ENCODE results near the gene PGAM5. TPM values are rescaled to one million over a fixed set of nuclear protein-coding genes. Genes with fewer than 3 reads are reported as not detected.

The PGAM5 gene
- total RNA-seq, 1 experiment from 2014 or later = 112 TPM

DNA sequence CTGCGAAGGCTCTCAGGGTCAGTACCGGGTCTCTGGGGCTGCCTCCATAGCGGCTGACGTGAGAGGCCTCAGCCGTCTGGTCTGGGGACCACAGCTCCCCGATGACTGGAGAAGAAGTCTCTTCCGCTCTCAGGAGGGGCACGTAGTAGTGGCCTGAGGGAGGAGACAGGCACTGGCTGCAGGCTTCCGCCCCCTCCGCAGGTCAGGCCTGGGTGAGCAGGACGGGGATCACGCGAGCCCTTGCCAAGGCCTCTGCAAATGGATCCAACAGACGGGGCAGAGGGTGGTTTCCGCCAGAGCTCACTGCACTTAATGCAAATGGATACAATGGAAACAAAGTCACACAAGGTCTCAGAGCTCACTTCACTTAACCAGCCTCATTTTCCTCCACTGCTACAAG, 26.3 kb downstream of the PGAM5 start:
- Mint-ChIP-seq H3K9me3 (no peaks in the 10 kb centered on the region), H3K27me3 (ENCODE audit: low read depth) (no peaks in the 10 kb centered on the region), H3K27ac (peak overlapping the region in 1 of 3 experiments; percentile 73; a peak in 1 of 7 replicates), H3K4me3 (no peak overlapping the region), H3K4me1 (no peaks in the 10 kb centered on the region), H3K36me3 (ENCODE audit: insufficient read depth in 1 of 3, low read depth in 3 of 3) (peaks cover 67 to 96% (median 93%) of the 10 kb centered on the region in 3 experiments)
- H2AK5ac ChIP-seq (ENCODE audit: insufficient read length, low read length) = no peak overlapping the region
- no peak overlapping the region for H4K91ac ChIP-seq (ENCODE audit: insufficient read length, low read depth, low read length)
- DNase-seq = no peak
- H2BK120ac ChIP-seq (ENCODE audit: low read depth, low read length, poor library complexity, severe bottlenecking) = no peak overlapping the region
- no peaks in the 10 kb centered on the region for H4K20me1 ChIP-seq (ENCODE audit: control insufficient read depth, insufficient read depth, insufficient read length)
- no peak overlapping the region for H3K9ac ChIP-seq (ENCODE audit: extremely low read depth, insufficient read length, low read length)
- H2BK5ac ChIP-seq (ENCODE audit: insufficient read length, low read length) = no peak overlapping the region
- H3K4ac ChIP-seq (ENCODE audit: low read depth, low read length) = no peak overlapping the region
- no peaks in the 10 kb centered on the region for H3K9me3 ChIP-seq (ENCODE audit: control insufficient read depth, low read depth, low read length)
- no peaks in the 10 kb centered on the region for H3K23me2 ChIP-seq (ENCODE audit: insufficient read length, low read depth, low read length, poor library complexity, severe bottlenecking)
- no peak overlapping the region for H3K56ac ChIP-seq (ENCODE audit: insufficient read length, low read depth, low read length)
- TF ChIP-seq, protein P1, sequence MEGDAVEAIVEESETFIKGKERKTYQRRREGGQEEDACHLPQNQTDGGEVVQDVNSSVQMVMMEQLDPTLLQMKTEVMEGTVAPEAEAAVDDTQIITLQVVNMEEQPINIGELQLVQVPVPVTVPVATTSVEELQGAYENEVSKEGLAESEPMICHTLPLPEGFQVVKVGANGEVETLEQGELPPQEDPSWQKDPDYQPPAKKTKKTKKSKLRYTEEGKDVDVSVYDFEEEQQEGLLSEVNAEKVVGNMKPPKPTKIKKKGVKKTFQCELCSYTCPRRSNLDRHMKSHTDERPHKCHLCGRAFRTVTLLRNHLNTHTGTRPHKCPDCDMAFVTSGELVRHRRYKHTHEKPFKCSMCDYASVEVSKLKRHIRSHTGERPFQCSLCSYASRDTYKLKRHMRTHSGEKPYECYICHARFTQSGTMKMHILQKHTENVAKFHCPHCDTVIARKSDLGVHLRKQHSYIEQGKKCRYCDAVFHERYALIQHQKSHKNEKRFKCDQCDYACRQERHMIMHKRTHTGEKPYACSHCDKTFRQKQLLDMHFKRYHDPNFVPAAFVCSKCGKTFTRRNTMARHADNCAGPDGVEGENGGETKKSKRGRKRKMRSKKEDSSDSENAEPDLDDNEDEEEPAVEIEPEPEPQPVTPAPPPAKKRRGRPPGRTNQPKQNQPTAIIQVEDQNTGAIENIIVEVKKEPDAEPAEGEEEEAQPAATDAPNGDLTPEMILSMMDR (conservative IDR thresholded peaks at IDR 0.05) = no peak
- no peak overlapping the region for H3K27ac ChIP-seq (ENCODE audit: insufficient read length, low read depth, low read length)
- WGBS (ENCODE audit: extremely low coverage, insufficient read length, low lambda C conversion rate) = no CpG with 5 or more reads among the region's 15 CpGs
- H3K4me1 ChIP-seq (ENCODE audit: insufficient read depth, low read length) = no peaks in the 10 kb centered on the region
- H2AFZ ChIP-seq (ENCODE audit: low read length) = no peak overlapping the region
- H2BK20ac ChIP-seq (ENCODE audit: low read depth, low read length, poor library complexity, severe bottlenecking) = no peak overlapping the region
- no peaks in the 10 kb centered on the region for H3K79me1 ChIP-seq (ENCODE audit: insufficient read depth, low read depth, low read length, poor library complexity, severe bottlenecking)
- H2BK15ac ChIP-seq (ENCODE audit: low read depth, low read length) = no peak overlapping the region
- H3K18ac ChIP-seq (ENCODE audit: insufficient read length, low read depth, low read length) = no peak overlapping the region
- no peak overlapping the region for H3K23ac ChIP-seq (ENCODE audit: insufficient read length, low read depth, low read length)
- no peak overlapping the region for H2BK12ac ChIP-seq (ENCODE audit: insufficient read length, low read depth, low read length)
- no peak overlapping the region for H4K5ac ChIP-seq (ENCODE audit: insufficient read length, low read depth, low read length)
- no peak overlapping the region for H3K4me2 ChIP-seq (ENCODE audit: insufficient read depth, insufficient read length, low read length)
- H3K79me2 ChIP-seq (ENCODE audit: insufficient read depth, low read length) = no peaks in the 10 kb centered on the region
- H3T11ph ChIP-seq (ENCODE audit: low read length) = no peak overlapping the region
- H4K8ac ChIP-seq (replicated peaks; ENCODE audit: insufficient read length, low read depth, low read length) = no peak overlapping the region
- no peak overlapping the region for H3K14ac ChIP-seq (ENCODE audit: insufficient read depth, low read length)
- no peaks in the 10 kb centered on the region for H3K27me3 ChIP-seq (ENCODE audit: insufficient read depth, low read length)

Measured in H9 (cell line).